ENCODE results near the gene WDR86. TPM values are rescaled to one million over a fixed set of nuclear protein-coding genes. Genes with fewer than 3 reads are reported as not detected.
A peak's percentile ranks its signal among the peaks of the same experiment; 100 is the strongest.

The WDR86 gene
- polyA plus RNA-seq, 4 donors, result 17.1 to 48.1 (median 26.0) TPM

GRCh38 chr7:151363182-151363581 lies 46.7 kb downstream of the WDR86 start:
- no peak for DNase-seq (ENCODE audit: low read depth in 4 of 4, low spot score in 3 of 4)

DNA sequence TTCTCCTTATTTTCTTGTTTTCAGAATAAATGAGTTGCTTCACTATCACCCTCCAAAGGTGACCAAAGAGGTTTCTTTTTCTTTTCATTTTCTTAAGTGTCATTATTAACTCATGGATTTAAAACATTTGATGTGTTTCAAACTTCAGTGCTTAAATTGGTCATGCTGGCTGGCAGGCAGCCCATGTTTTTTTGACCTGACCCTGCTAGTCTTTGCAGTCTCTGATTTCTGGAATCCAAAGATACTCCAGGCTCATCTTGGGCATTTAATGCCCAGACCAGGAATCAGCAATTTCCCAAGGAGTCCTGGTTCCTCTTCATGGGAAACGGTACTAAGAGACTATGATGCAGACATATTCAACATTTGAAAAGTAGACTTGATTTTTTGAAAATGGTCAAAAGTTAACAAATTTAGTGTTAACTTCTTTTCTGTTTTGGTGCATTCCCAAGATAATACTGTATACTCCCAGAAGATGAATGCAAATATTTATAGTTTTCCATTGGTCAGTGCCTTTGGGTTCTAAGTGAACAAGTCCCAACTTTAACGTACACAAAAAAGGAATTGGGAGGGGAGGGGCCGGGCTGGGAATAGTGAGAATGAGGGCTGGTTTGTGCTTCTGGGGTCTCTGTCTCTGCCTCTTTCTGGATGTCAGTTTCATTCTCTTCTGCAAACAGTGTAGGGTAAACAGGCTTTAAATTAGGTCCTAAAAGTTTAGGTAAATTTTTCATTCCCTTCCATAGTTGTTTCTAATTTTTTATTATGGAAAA lies 48.5 kb downstream of the WDR86 start:
- DNase-seq (ENCODE audit: low read depth in 4 of 4, low spot score in 3 of 4), result no peak

DNA sequence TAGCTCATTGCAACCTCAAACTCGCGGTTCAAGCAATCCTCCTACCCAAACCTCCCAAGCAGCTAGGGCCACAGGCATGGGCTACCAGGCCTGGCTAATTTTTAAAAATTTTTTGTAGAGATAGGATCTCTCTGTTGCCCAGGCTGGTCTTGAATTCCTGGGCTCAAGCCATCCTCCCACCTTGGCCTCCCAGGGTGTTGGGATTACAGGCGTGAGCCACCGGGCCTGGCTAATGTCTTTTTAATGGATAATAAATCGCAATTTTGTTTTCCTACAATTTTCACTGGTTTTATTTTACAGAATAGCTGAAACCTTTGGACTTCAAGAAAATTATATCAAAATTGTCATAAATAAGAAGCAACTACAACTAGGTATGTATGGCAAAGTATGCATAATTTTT lies 57.3 kb downstream of the WDR86 start:
- DNase-seq (ENCODE audit: low read depth in 4 of 4, low spot score in 3 of 4), result no peak

- DNase-seq (ENCODE audit: low read depth in 4 of 4, low spot score in 3 of 4), result no peak
These were observed 57.9 kb downstream of the WDR86 start for GRCh38 chr7:151351967-151352366.

DNA sequence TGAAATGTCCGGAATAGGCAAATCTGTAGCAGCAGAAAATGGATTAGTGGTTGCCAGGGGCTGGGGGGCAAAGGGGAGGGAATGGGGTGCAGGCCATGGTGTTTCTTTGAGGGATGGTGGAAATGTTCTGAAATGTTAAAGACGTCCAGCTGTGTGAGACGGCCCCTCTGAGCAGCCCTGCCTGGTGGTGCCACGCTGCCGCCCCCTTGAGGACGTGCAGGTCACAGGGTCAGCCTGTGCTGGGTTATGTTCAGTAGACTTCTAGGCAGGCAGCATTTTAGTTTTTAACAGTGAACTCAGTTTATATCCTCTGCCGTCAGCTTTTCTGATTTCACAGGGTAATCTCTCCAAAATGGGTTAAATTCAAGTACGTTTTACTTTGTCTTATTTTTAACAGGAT lies 58.8 kb downstream of the WDR86 start:
- no peak for DNase-seq (ENCODE audit: low read depth in 4 of 4, low spot score in 3 of 4)

DNA sequence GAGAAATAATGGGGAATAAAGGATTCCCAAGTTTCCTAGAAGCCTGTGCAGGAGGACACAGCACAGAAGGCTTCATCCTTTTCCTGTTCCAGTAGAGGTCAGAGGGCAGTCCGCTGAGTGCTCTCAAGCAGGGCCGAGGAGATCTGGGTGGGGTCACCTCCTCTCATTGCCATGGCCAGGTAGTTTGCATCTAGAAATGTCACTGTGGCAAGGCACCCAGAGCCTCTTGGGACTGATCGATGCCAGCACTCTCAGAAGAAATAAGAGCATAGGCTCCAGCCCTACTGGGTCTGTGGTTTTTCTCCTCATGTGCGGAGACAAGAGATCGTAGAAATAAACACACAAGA lies 60.4 kb downstream of the WDR86 start:
- no peak for DNase-seq (ENCODE audit: low read depth in 4 of 4, low spot score in 3 of 4)

DNA sequence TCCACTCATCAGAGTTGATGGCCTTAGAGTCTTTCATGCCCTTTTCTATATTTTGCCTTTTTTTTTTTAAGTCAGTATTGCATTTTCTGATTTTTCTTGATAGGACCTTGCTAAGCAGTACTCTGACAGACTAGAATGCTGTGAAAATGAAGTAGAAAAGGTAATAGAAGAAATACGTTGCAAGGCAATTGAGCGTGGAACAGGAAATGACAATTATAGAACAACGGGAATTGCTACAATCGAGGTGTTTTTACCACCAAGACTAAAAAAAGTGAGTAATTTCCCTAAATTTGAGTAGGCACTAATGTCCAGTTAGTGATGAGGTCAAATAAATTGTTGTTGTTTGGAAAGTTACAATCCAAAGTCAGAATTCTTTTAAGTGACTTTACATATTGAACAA lies 60.9 kb downstream of the WDR86 start:
- DNase-seq (ENCODE audit: low read depth in 4 of 4, low spot score in 3 of 4), result no peak

- no peak for DNase-seq (ENCODE audit: low read depth in 4 of 4, low spot score in 3 of 4)
These were observed 62.6 kb downstream of the WDR86 start for GRCh38 chr7:151347200-151347599.

GRCh38 chr7:151346470-151346769 lies 63.4 kb downstream of the WDR86 start:
- DNase-seq (ENCODE audit: low read depth in 4 of 4, low spot score in 3 of 4), result no peak

DNA sequence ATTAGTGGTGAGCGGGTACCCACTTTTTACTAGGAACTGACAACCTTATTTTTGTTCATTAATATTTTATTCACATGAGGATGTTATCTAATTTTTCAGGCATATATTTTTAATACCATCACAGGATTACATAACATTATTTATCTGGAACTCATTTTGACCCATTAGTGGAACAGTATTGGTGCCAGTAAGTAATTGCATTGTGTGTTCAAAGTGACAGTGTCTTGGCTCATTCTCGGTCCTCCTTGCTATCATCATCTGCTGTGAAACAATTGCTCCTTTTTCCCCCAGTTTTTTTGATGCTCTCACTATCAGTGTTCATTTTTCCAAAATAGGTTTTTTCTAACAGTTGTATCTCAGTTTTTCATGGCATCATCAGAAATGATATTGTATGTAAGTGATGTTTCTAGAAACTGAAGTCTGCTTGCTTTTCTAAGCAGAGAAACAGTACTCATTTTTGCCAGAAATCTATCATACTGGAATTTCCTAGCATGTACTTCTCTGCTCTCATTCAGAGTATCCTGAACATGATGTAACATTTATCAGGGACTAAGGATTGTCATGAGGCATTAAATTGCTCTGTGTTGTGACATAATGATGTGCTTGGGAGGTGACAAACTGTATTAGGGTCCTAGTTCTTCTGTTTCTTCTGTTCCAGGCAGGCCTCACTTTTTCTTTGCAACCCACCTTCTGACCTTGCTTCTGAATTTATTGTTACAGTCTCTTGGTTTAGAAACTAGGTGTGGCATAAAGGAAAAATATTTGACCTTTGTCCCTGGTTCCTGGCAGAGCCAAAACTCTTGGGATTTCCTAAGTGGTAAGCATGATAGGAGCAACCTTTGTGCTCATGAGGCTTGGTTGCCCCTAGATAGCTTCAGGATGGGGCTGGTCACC lies 64.0 kb downstream of the WDR86 start:
- DNase-seq (ENCODE audit: low read depth in 4 of 4, low spot score in 3 of 4), result no peak

GRCh38 chr7:151343516-151343915 lies 66.3 kb downstream of the WDR86 start:
- DNase-seq (ENCODE audit: low read depth in 4 of 4, low spot score in 3 of 4), result no peak

DNA sequence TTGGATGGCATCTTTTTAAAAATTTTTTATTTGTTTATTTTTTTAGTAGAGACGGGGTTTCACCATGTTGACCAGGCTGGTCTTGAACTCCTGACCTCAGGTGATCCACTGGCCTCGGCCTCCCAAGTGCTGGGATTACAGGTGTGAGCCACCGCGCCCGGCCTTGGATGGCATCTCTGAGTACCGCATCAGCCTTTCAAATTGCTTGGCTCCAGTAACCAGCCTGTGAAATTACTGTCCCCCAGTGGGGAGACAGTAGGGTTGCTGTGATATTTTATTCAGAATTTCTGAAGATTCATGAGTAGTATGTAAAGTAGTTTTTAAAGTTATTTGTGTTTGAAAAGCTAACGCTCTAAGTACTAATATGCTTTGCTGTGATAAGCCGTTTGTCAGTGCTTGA lies 67.0 kb downstream of the WDR86 start:
- no peak for DNase-seq (ENCODE audit: low read depth in 4 of 4, low spot score in 3 of 4)

GRCh38 chr7:151342102-151342646 lies 67.7 kb downstream of the WDR86 start:
- DNase-seq (ENCODE audit: low read depth in 4 of 4, low spot score in 3 of 4), result no peak

DNA sequence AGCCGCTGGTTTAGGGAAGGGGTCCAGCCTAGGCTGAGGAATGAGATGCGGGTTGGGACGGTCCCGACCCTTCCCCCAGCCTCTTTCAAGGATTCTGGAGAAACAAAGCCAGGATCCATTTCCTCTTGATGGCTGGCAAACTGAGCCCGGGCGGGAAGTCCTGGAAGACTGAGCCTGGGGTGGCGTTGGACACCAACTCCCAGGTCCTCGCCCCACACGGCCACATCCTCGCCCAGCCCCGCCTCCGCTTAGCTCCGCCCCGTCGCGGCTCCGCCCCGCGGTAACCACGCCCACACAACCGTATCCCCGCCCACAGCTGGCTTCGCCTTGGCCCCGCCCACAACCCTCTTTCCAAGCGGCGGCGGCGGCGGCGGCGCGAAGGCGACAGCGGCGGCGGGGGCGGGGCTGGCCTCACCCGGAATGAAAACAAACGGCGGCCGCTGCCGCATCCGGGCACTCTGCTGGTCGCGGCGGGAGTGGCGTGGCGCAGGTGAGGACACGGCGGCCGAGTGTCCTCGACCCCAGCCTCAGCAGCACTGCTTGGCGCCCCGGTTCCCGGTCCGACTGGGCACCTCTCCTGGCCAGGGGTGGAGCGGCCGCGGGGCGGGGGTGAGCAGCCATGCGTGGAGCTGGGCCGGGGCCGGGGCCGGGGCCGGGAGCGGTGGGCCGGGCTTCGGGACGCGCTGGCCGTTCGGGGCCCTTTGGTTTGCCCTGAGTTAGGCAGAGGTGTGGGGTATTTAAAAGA lies 68.3 kb downstream of the WDR86 start, which contains the start of gene NUB1:
NUB1 (plus strand) TSS at position 456 of the 745 bp plus-strand sequence. CDS start 3,538 bp downstream, outside the sequence.
- DNase-seq (ENCODE audit: low read depth in 4 of 4, low spot score in 3 of 4), result peak; percentile 55 to 72 (median 64)

DNA sequence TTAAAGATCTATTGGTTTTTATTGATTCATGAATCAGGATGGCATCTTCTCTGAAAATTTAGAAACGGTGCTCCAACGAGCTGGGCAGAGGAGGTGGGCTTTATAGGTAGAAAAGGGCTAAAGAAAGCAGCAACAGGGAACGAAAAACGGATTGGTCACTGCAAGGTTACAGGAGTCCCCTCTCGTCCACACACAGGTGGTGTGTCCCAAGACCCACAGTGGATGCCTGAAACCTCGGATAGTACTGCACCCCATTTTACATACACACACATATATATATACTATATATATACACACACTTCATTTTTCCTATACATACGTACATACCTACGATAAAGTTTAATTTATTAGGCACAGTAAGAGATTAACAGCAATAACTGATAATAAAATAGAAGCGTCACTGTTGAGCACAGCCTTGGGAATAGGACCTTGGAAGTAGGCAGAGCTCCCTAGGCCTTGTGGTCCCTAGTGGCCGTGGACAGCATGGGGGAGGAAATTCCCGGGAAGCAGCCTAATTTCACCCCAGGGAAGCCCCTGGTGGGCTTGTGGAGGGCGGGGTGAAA lies 69.0 kb downstream of the WDR86 start:
- no peak for DNase-seq (ENCODE audit: low read depth in 4 of 4, low spot score in 3 of 4)

- no peak for DNase-seq (ENCODE audit: low read depth in 4 of 4, low spot score in 3 of 4)
These were observed 70.0 kb downstream of the WDR86 start for GRCh38 chr7:151339651-151340382.

GRCh38 chr7:151338809-151339208 lies 71.0 kb downstream of the WDR86 start:
- no peak for DNase-seq (ENCODE audit: low read depth in 4 of 4, low spot score in 3 of 4)

GRCh38 chr7:151337346-151337745 lies 72.5 kb downstream of the WDR86 start:
- DNase-seq (ENCODE audit: low read depth in 4 of 4, low spot score in 3 of 4), result no peak

DNA sequence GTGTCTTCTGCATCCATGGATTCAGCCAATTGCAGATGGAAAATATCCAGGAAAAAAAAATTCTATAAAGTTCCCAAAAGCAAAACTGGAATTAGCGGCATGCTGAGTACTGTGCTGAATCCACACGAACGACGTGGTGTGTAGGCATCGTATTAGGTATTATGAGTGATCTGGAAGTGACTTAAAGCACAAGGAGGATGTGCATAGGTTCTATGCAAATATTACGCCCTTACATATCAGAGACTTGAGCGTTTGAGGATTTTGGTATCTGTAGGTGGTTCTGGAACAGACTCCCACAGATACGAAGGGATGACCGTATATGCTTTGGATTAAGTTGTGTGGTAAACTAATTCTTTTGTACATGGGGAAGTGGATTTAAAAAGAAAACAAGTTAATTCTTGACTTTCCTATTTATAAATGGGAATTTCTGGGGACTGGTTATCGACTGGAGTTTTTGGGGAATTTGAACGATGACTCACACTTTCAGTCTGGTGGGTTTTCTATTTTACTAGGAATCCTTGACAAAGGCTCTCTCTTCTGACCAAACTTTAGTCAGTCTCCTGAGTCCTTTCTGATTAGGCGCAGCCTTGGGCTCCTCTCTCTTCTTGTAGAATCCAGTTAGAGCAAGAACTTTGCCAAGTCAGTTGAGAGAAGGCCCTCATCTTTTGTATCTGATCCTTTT lies 73.7 kb downstream of the WDR86 start:
- DNase-seq (ENCODE audit: low read depth in 4 of 4, low spot score in 3 of 4), result no peak

Measured in left renal pelvis (tissue), 4 donors.